Adrenal gland (tissue), 19 donors: Measurements from ENCODE around the gene TECPR1. TPM values are rescaled to one million over a fixed set of nuclear protein-coding genes. Genes with fewer than 3 reads are reported as not detected.

Source experiments
- DNase-seq, 7 donors: peaks; one replicate each; pipeline ENCODE4 v3.0.0-alpha.2; 2019 to 2020
- H3K27ac ChIP-seq, 5 donors: fragments of 200-600 bp; sonication (generic) in 4 of 5; 1 replicate in 3 of 5; 2 replicates in 2 of 5; pipeline versions ENCODE4 v1.5.1 to v1.8.0; 2016 to 2020; ENCODE audit warnings: mild to moderate bottlenecking in 1 of 5
- H3K27me3 ChIP-seq: fragments of 200-600 bp; 2 replicates; pipeline ENCODE4 v1.8.0; 2021
- H3K36me3 ChIP-seq, 2 donors: fragments of 200-600 bp; replicated peaks in 1 of 2; 1 replicate in 1 of 2; 2 replicates in 1 of 2; pipeline versions ENCODE4 v1.5.1 to v1.8.0; 2018 to 2022
- H3K4me1 ChIP-seq, 2 donors: fragments of 200-600 bp; replicated peaks in 1 of 2; 1 replicate in 1 of 2; 2 replicates in 1 of 2; pipeline versions ENCODE4 v1.5.1 to v1.8.0; 2018 to 2021
- H3K4me3 ChIP-seq, 4 donors: fragments of 200-600 bp; sonication (generic) in 3 of 4; one replicate each; pipeline ENCODE4 v1.5.1; 2016 to 2018
- H3K9me3 ChIP-seq, 3 donors: fragments of 200-600 bp; sonication (generic) in 1 of 3; replicated peaks in 1 of 3; 1 replicate in 2 of 3; 2 replicates in 1 of 3; pipeline versions ENCODE4 v1.5.1 to v1.8.0; 2016 to 2021
- POLR2A ChIP-seq, 2 donors: fragments of 450-650 bp; IDR thresholded peaks; one replicate each; pipeline ENCODE4 v1.6.1; 2017; ENCODE audit warnings: antibody characterized with exemption in 2 of 2, mild to moderate bottlenecking in 2 of 2, moderate library complexity in 1 of 2
- WGBS, 4 donors: extraction: QIAGEN DNeasy Blood & Tissue Kit in 2 of 4; methylation state at CpG; one replicate each; pipeline versions ENCODE4 v1.1.5 to v1.1.7; 2013 to 2017; 5-methylcytosine and 5-hydroxymethylcytosine counted together
- intact Hi-C, 2 donors: fragments of 100-400 bp; cut with DNase I; formaldehyde crosslinking; loops; one replicate each; pipeline versions ENCODE4 v1.14.1 to v1.15.0; 2022 to 2023
- long read RNA-seq, 10 donors: library from polyadenylated mRNA in 3 of 10; unstranded in 2 of 10; stranded (forward) in 1 of 10; transcript quantifications; one replicate each; pipeline ENCODE4 v2.0.0 and lab custom pipeline, GENCODE V29; 2021 to 2026
- polyA plus RNA-seq, 3 donors: library from polyadenylated mRNA; stranded (reverse); fragments of 200-250 nt in 2 of 3; fragments of 350-450 nt in 1 of 3; fragmentation: Illumina TruSeq in 1 of 3; extraction: RNeasy Lipid Tissue Mini Kit (QIAGEN cat#74804) in 1 of 3; gene quantifications; one replicate each; pipeline ENCODE4 v1.2.3, GENCODE V29; 2013 to 2014
- total RNA-seq, 9 donors: library from RNA; depleted of rRNA in 4 of 9; stranded (reverse); fragments of >200 nt in 4 of 9; fragments of 120-200 nt in 1 of 9; fragmentation: NEBNext Ultra II Directional in 1 of 9; extraction: Animal tissue kit (Norgen Biotek cat#: 25700) in 1 of 9; gene quantifications; one replicate each; pipeline versions ENCODE4 v1.1.0 to v1.2.4, GENCODE V29; 2013 to 2023
- TF ChIP-seq, protein P1 (sequence below), 6 experiments: fragments of 450-650 bp in 4 of 6; fragments of 200-600 bp in 2 of 6; sonication (generic) in 1 of 6; IDR thresholded peaks; 1 replicate in 5 of 6; 2 replicates in 1 of 6; pipeline versions ENCODE4 v1.5.1 to v1.8.0; 2016 to 2021; ENCODE audit warnings: antibody characterized with exemption in 6 of 6, mild to moderate bottlenecking in 2 of 6, moderate library complexity in 1 of 6
- donor health status: healthy with polysubstance abuse.
- donor health status: Bipolar disorder and iron deficiency.
- donor health status: DM: yes; HTN: yes; CAD: no.
- donor health status: DM: no; HTN: no; CAD: no.
- donor health status: DM: no; HTN: no; CAD: no.
- donor health status: DM: yes; HTN: yes; CAD: no.

The TECPR1 gene, protein sequence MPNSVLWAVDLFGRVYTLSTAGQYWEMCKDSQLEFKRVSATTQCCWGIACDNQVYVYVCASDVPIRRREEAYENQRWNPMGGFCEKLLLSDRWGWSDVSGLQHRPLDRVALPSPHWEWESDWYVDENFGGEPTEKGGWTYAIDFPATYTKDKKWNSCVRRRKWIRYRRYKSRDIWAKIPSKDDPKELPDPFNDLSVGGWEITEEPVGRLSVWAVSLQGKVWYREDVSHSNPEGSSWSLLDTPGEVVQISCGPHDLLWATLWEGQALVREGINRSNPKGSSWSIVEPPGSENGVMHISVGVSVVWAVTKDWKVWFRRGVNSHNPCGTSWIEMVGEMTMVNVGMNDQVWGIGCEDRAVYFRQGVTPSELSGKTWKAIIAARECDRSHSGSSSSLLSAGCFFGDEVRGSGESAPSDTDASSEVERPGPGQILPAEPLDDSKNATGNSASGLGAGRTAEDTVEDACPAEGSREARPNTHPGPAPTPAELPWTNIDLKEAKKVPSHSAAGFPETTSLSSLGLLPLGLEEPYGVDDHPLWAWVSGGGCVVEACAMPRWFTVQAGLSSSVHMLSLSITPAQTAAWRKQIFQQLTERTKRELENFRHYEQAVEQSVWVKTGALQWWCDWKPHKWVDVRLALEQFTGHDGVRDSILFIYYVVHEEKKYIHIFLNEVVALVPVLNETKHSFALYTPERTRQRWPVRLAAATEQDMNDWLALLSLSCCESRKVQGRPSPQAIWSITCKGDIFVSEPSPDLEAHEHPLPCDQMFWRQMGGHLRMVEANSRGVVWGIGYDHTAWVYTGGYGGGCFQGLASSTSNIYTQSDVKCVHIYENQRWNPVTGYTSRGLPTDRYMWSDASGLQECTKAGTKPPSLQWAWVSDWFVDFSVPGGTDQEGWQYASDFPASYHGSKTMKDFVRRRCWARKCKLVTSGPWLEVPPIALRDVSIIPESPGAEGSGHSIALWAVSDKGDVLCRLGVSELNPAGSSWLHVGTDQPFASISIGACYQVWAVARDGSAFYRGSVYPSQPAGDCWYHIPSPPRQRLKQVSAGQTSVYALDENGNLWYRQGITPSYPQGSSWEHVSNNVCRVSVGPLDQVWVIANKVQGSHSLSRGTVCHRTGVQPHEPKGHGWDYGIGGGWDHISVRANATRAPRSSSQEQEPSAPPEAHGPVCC
- total RNA-seq (10 to 100 TPM; 10.4 to 35.0 (median 17.1) TPM), polyA plus RNA-seq (10 to 100 TPM in 2 of 3 donors, 1 to 10 TPM in 1; 6.2 to 36.4 (median 12.3) TPM)
- long read RNA-seq, donor 1, partial matches to known transcripts = 322 of 322 reads
- long read RNA-seq, donor 1, other reads (novel, unspliced or antisense) = 0 of 322 reads
- long read RNA-seq, donor 2 = 0 reads
- long read RNA-seq, donor 3, partial matches to known transcripts = 5 of 5 reads
- long read RNA-seq, donor 3, other reads (novel, unspliced or antisense) = 0 of 5 reads
- long read RNA-seq, donor 4, partial matches to known transcripts = 3 of 7 reads
- long read RNA-seq, donor 4, other reads (novel, unspliced or antisense) = 3 of 7 reads
- long read RNA-seq, donor 5, full-length matches to known transcripts = 10 of 40 reads
- long read RNA-seq, donor 5, partial matches to known transcripts = 6 of 40 reads
- long read RNA-seq, donor 5, other reads (novel, unspliced or antisense) = 24 of 40 reads
- long read RNA-seq, donor 6, partial matches to known transcripts = 0 of 7 reads
- long read RNA-seq, donor 6, other reads (novel, unspliced or antisense) = 7 of 7 reads
- long read RNA-seq, donor 7, partial matches to known transcripts = 232 of 232 reads
- long read RNA-seq, donor 7, other reads (novel, unspliced or antisense) = 0 of 232 reads
- long read RNA-seq, donor 8, partial matches to known transcripts = 0 of 1 reads
- long read RNA-seq, donor 8, other reads (novel, unspliced or antisense) = 0 of 1 reads
- long read RNA-seq, donor 9 = 0 reads
- long read RNA-seq, donor 10, partial matches to known transcripts = 0 of 1 reads
- long read RNA-seq, donor 10, other reads (novel, unspliced or antisense) = 0 of 1 reads

DNA sequence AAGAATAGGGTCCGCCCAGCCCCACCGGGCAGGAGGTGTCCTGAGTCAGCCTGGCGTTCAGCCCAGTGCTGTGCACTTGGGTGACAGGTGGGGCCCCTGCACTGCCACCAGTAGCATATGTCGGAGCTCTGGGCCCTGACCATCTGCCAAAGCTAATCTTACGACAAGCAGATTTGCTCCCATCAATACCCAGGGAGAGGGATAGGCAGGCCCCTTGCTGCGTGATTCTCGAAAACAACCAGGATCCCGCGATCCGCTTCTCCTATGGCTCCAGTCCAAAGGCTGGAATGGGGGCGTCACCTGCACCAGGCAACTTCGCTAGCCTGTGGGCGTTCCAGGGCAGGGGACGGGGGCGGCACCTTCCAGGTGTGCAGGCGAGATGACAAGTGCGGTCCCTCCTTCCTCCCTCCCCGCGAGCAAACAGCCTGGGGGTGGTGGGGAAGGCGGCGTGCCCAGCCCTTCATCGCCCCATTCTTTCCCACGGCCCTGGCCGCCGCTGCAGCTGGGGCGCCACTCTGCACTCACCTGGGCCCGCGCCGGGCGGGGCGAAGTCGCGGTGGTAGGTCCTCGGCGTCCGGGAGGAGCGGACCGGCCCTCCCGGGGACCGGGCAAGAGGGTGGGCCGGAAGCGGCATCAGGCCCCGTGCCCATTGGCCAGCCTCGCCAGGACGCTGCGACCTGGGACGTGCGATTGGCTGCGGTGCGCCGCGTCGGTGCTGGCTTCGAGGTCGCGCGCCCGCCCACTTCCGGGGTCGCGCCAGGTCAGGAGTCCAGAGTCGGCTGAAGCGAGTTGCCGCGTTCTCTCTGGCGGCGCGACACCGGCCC lies at the start of gene TECPR1:
Gene TECPR1 (minus strand): TSS at position 632 of the 824 bp plus-strand sequence. CDS start 6,086 bp downstream, outside the sequence.
- Histone ChIP-seq H3K4me1 (peaks cover 12 to 25% of the 10 kb centered on the region in 2 donors), H3K27ac (peak within 1 kb of the TSS in 4 of 5 donors; percentile 15 to 89 (median 56)), H3K36me3 (peaks cover 0 to under 1% of the 10 kb centered on the region in 2 donors), H3K27me3 (no peaks in the 10 kb centered on the region), H3K4me3 (peak within 1 kb of the TSS; percentile 60 to 82 (median 71)), H3K9me3 (no peaks in the 10 kb centered on the region)
- intact Hi-C loops = no loop called here
- TF ChIP-seq POLR2A (IDR thresholded peaks at IDR 0.05) = peak in 1 of 2 donors; percentile 46
- TF ChIP-seq, protein P1, sequence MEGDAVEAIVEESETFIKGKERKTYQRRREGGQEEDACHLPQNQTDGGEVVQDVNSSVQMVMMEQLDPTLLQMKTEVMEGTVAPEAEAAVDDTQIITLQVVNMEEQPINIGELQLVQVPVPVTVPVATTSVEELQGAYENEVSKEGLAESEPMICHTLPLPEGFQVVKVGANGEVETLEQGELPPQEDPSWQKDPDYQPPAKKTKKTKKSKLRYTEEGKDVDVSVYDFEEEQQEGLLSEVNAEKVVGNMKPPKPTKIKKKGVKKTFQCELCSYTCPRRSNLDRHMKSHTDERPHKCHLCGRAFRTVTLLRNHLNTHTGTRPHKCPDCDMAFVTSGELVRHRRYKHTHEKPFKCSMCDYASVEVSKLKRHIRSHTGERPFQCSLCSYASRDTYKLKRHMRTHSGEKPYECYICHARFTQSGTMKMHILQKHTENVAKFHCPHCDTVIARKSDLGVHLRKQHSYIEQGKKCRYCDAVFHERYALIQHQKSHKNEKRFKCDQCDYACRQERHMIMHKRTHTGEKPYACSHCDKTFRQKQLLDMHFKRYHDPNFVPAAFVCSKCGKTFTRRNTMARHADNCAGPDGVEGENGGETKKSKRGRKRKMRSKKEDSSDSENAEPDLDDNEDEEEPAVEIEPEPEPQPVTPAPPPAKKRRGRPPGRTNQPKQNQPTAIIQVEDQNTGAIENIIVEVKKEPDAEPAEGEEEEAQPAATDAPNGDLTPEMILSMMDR (IDR thresholded peaks at IDR 0.05) = no peak
- 0 to 1% (median 0%) methylated on average over 6 to 69 of the region's 69 CpGs for WGBS, 4 donors
- peak; percentile 93 to 97 (median 95) for DNase-seq

DNA sequence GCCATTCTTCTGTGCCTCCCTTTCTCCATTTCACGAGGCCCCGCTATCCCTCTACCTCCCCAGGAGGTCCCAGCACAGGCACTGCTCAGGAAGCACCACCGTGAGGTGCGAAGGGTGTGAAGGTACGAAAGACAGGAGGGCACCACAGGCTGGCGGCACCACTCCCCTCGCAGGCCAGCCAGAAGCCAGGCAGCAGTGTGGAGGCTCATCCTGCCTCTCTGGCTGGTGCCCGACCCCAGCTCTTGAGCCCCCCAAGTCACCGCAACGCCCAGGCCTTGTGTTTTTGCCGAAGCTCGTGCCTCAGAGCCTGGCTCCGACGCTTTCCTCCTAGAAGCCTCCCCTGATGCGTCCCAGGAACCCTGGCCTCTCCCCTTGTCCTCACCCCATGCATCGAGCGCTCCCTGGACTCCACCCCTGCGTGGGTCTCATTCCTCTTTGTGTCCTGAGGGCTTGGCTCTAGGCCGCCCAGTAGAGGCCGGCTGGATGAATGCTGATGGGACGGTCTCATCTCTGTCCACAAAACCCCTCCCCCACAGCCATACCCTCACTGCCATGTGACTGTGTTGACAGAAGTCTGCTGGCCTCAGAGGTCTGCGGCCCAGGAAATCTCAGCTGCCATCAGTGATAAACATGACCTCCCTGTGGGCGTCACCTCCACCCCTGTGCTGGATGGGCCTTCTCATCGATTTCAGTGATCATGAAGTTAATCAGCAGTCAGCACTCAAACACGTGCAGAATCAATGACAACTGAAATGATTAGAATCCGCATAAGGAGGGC lies 48.8 kb upstream of the TECPR1 start:
- no peaks in the 10 kb centered on the region for H3K9me3 ChIP-seq
- 88 to 92% (median 90%) methylated on average over 21 to 26 of the region's 26 CpGs for WGBS, 4 donors
- no peaks in the 10 kb centered on the region for H3K4me1 ChIP-seq
- TF ChIP-seq POLR2A (IDR thresholded peaks at IDR 0.05) = no peak
- TF ChIP-seq, protein P1 (IDR thresholded peaks at IDR 0.05) = no peak
- no peaks in the 10 kb centered on the region for H3K27me3 ChIP-seq
- no peaks in the 10 kb centered on the region for H3K36me3 ChIP-seq
- DNase-seq = no peak
- no peak overlapping the region for H3K4me3 ChIP-seq
- intact Hi-C loops = no loop called here
- no peak overlapping the region for H3K27ac ChIP-seq
